Measurements from ENCODE around the gene CNIH2. TPM values are rescaled to one million over a fixed set of nuclear protein-coding genes. Genes with fewer than 3 reads are reported as not detected.

Gene CNIH2
- total and polyA plus RNA-seq, 2 of the 8 experiments (the other 6 are each of a cell fraction or from before 2014, with no cell fraction given) = 12.5 to 15.8 TPM

DNA sequence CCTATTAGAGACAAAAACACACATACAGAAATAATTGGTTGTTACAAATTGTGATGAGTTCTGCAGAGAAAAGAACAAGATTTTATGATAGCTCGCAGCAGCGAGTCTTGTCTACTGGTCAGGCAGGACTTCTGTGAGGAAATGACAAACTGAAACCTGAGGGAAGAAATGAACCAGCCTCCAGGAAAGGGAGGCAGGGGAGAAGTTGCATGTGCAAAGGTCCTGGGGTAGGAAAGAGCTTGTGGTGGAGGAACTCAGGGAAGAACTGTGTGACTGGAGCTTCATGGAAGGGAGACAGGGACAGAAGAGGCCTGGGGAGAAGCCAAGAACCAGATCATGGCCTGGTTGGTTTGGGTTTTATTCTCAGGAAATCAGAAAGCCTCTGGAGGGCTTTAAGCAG lies 18.8 kb upstream of the CNIH2 start:
- DNase-seq (ENCODE audit: low read depth in 1 of 2, low spot score in 2 of 2) (no peak), FAIRE-seq (no peak)
- 90% methylated on average over 2 of the region's 2 CpGs; no CpG with 5 or more reads in 1 of the 2 experiments for WGBS, 2 experiments (ENCODE audit: extremely low coverage in 1 of 2, insufficient coverage in 1 of 2, insufficient read length in 1 of 2, insufficient replicate concordance in 2 of 2, low coverage in 1 of 2, low lambda C conversion rate in 2 of 2, missing lambda C conversion rate in 1 of 2)
- no peak overlapping the region for H2BK15ac ChIP-seq (ENCODE audit: low read length)
- no peak overlapping the region for H4K91ac ChIP-seq (replicated peaks; ENCODE audit: insufficient read length, low read length)
- H3K9me3 ChIP-seq (ENCODE audit: insufficient read depth in 2 of 2, low read depth in 1 of 2, low read length in 1 of 2) = no peaks in the 10 kb centered on the region
- ChIA-PET CTCF (ENCODE audit: partially characterized antibody) (interaction anchor here (0.6 to 1.5 kb wide), 7 partner anchors 7 to 304 kb away, joined by 3 to 8 read pairs (median 4); no protein-coding TSS in a partner anchor), POLR2A (ENCODE audit: partially characterized antibody) (interaction anchor here (0.7 to 1.2 kb wide), 4 partner anchors 14 to 208 kb away, joined by 3 to 4 read pairs (median 3); no protein-coding TSS in a partner anchor)
- peaks cover 0 to 3% (median 0%) of the 10 kb centered on the region in 4 experiments; a peak in 1 of 7 replicates for H3K27me3 ChIP-seq (replicated peaks in 1 of 4; ENCODE audit: control insufficient read depth in 3 of 4, extremely low read depth in 1 of 4, insufficient read depth in 3 of 4, low read length in 3 of 4)
- H3K14ac ChIP-seq (ENCODE audit: insufficient read length) = no peak overlapping the region
- no peak overlapping the region for H3K56ac ChIP-seq (replicated peaks; ENCODE audit: insufficient read length, low read depth, low read length)
- no peak overlapping the region for H3K27ac ChIP-seq (ENCODE audit: low read depth, low read length)
- H3K79me2 ChIP-seq (ENCODE audit: control insufficient read depth in 1 of 2, insufficient read depth in 2 of 2, low read length in 2 of 2) = peaks cover 0 to 5% of the 10 kb centered on the region in 2 experiments; a peak in 1 of 4 replicates
- no peak overlapping the region for H4K8ac ChIP-seq (ENCODE audit: extremely low read depth, insufficient read depth, low read length)
- H4K5ac ChIP-seq (ENCODE audit: insufficient read length, low read depth, low read length) = no peak overlapping the region
- no peaks in the 10 kb centered on the region for H3K79me1 ChIP-seq (ENCODE audit: low read depth, low read length)
- no peak overlapping the region for H2AK5ac ChIP-seq (ENCODE audit: low read depth, low read length)
- peaks cover 0 to 5% (median 2%) of the 10 kb centered on the region in 4 experiments; a peak in 4 of 7 replicates for H3K4me1 ChIP-seq (replicated peaks in 1 of 4; ENCODE audit: control insufficient read depth in 3 of 4, insufficient read depth in 4 of 4, low read length in 3 of 4)
- peak overlapping the region in 1 of 4 experiments; percentile 92; a peak in 2 of 8 replicates for H3K4me3 ChIP-seq (ENCODE audit: extremely low read depth in 1 of 4, insufficient read depth in 2 of 4, low read depth in 3 of 4, low read length in 4 of 4)
- H3K23ac ChIP-seq (ENCODE audit: insufficient read length) = no peak overlapping the region
- no peak overlapping the region for H2AFZ ChIP-seq (ENCODE audit: low read length)
- H4K20me1 ChIP-seq (replicated peaks in 1 of 2; ENCODE audit: control insufficient read depth in 1 of 2, insufficient read depth in 2 of 2, low read length in 2 of 2) = peaks cover 5 to 19% of the 10 kb centered on the region in 2 experiments
- no peak overlapping the region for H2BK120ac ChIP-seq (replicated peaks; ENCODE audit: low read depth, low read length)
- no peak overlapping the region for H2BK12ac ChIP-seq (ENCODE audit: low read depth, low read length)
- peaks cover 12 to 24% (median 17%) of the 10 kb centered on the region in 4 experiments; a peak in 7 of 8 replicates for H3K36me3 ChIP-seq (ENCODE audit: control insufficient read depth in 2 of 4, insufficient read depth in 4 of 4, low read length in 3 of 4)
- H3K4ac ChIP-seq (replicated peaks; ENCODE audit: insufficient read length, low read depth, low read length) = no peak overlapping the region
- no peak overlapping the region for H2BK5ac ChIP-seq (ENCODE audit: low read depth, low read length)
- no peak overlapping the region for H3K18ac ChIP-seq (ENCODE audit: extremely low read depth, low read length)
- TF ChIP-seq KDM1A (IDR thresholded peaks at IDR 0.05; ENCODE audit: borderline replicate concordance, low read length) = peak; percentile 71; the same call in 1 of the 2 replicates
- TF ChIP-seq SIX5 (IDR thresholded peaks at IDR 0.05; ENCODE audit: low read depth, low read length) = no peak
- TF ChIP-seq, protein P1, sequence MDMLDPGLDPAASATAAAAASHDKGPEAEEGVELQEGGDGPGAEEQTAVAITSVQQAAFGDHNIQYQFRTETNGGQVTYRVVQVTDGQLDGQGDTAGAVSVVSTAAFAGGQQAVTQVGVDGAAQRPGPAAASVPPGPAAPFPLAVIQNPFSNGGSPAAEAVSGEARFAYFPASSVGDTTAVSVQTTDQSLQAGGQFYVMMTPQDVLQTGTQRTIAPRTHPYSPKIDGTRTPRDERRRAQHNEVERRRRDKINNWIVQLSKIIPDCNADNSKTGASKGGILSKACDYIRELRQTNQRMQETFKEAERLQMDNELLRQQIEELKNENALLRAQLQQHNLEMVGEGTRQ (IDR thresholded peaks at IDR 0.05; ENCODE audit: low read length) = no peak
- TF ChIP-seq CBX8 (IDR thresholded peaks at IDR 0.05; ENCODE audit: borderline replicate concordance, low read depth, low read length) = no peak
- no peak overlapping the region for H2BK20ac ChIP-seq (ENCODE audit: low read length)
- peaks cover 10% of the 10 kb centered on the region for H3K23me2 ChIP-seq (ENCODE audit: low read depth, low read length)
- peak overlapping the region in 1 of 2 experiments; percentile 27; a peak in 1 of 4 replicates for H3K4me2 ChIP-seq (ENCODE audit: insufficient read depth in 1 of 2, low read depth in 2 of 2, low read length in 2 of 2)
- no peak overlapping the region for H3K9ac ChIP-seq (replicated peaks in 1 of 4; ENCODE audit: extremely low read depth in 1 of 4, low read depth in 3 of 4, low read length in 3 of 4)

All from H1 (cell line).